ENCODE results near the gene H2BK1.

H2BK1 gene

GRCh38 chr7:151201751-151202150 lies 8.5 kb downstream of the H2BK1 start:
- no peaks in the 10 kb centered on the region for H3K9me2 ChIP-seq (replicated peaks; ENCODE audit: control insufficient read depth, low read length)
- no peak overlapping the region for H3K27ac ChIP-seq (ENCODE audit: low read depth, low read length)
- no peaks in the 10 kb centered on the region for H4K20me1 ChIP-seq (ENCODE audit: control insufficient read depth, insufficient read depth, low read depth, low read length)
- no peaks in the 10 kb centered on the region for H3K79me2 ChIP-seq (ENCODE audit: control insufficient read depth, low read length)
- H3K4me1 ChIP-seq (ENCODE audit: control insufficient read depth, low read length) = no peaks in the 10 kb centered on the region
- no peaks in the 10 kb centered on the region for H3K9me3 ChIP-seq (ENCODE audit: control insufficient read depth, insufficient read depth, low read length)
- no peak overlapping the region for H3K4me2 ChIP-seq (ENCODE audit: low read length)
- H3K27me3 ChIP-seq (ENCODE audit: control insufficient read depth, low read length) = peaks cover 25% of the 10 kb centered on the region
- H3K36me3 ChIP-seq (ENCODE audit: control insufficient read depth, low read length) = no peaks in the 10 kb centered on the region
- H3K4me3 ChIP-seq (ENCODE audit: low read length) = no peak overlapping the region
- TF ChIP-seq EZH2phosphoT487 (IDR thresholded peaks at IDR 0.05; ENCODE audit: borderline replicate concordance, low read length) = no peak
- TF ChIP-seq CTCF (IDR thresholded peaks at IDR 0.05; ENCODE audit: low read depth, low read length, poor library complexity, severe bottlenecking) = no peak
- H3F3A ChIP-seq (ENCODE audit: control insufficient read depth, insufficient read depth) = no peaks in the 10 kb centered on the region

- Histone ChIP-seq H3K79me2 (ENCODE audit: control insufficient read depth, low read length) (no peaks in the 10 kb centered on the region), H3K4me3 (ENCODE audit: low read length) (no peak overlapping the region), H3K36me3 (ENCODE audit: control insufficient read depth, low read length) (no peaks in the 10 kb centered on the region), H3K27me3 (ENCODE audit: control insufficient read depth, low read length) (peaks cover 29% of the 10 kb centered on the region), H3K9me3 (ENCODE audit: control insufficient read depth, insufficient read depth, low read length) (no peaks in the 10 kb centered on the region), H3K9me2 (replicated peaks; ENCODE audit: control insufficient read depth, low read length) (no peaks in the 10 kb centered on the region), H3K4me2 (ENCODE audit: low read length) (no peak overlapping the region), H3K4me1 (ENCODE audit: control insufficient read depth, low read length) (no peaks in the 10 kb centered on the region), H4K20me1 (ENCODE audit: control insufficient read depth, insufficient read depth, low read depth, low read length) (no peaks in the 10 kb centered on the region), H3F3A (ENCODE audit: control insufficient read depth, insufficient read depth) (no peaks in the 10 kb centered on the region), H3K27ac (ENCODE audit: low read depth, low read length) (no peak overlapping the region)
- no peak for TF ChIP-seq EZH2phosphoT487 (IDR thresholded peaks at IDR 0.05; ENCODE audit: borderline replicate concordance, low read length)
- TF ChIP-seq CTCF (IDR thresholded peaks at IDR 0.05; ENCODE audit: low read depth, low read length, poor library complexity, severe bottlenecking) = no peak
These were observed 8.9 kb downstream of the H2BK1 start for GRCh38 chr7:151201344-151201743.

GRCh38 chr7:151198945-151199848 lies 11.1 kb downstream of the H2BK1 start:
- H3K4me3 ChIP-seq (ENCODE audit: low read length) = no peak overlapping the region
- H3K4me2 ChIP-seq (ENCODE audit: low read length) = no peak overlapping the region
- H3K27me3 ChIP-seq (ENCODE audit: control insufficient read depth, low read length) = peaks cover 23% of the 10 kb centered on the region
- H3K79me2 ChIP-seq (ENCODE audit: control insufficient read depth, low read length) = no peaks in the 10 kb centered on the region
- no peaks in the 10 kb centered on the region for H4K20me1 ChIP-seq (ENCODE audit: control insufficient read depth, insufficient read depth, low read depth, low read length)
- H3K4me1 ChIP-seq (ENCODE audit: control insufficient read depth, low read length) = no peaks in the 10 kb centered on the region
- no peaks in the 10 kb centered on the region for H3K36me3 ChIP-seq (ENCODE audit: control insufficient read depth, low read length)
- H3K9me2 ChIP-seq (replicated peaks; ENCODE audit: control insufficient read depth, low read length) = no peaks in the 10 kb centered on the region
- no peaks in the 10 kb centered on the region for H3K9me3 ChIP-seq (ENCODE audit: control insufficient read depth, insufficient read depth, low read length)
- no peaks in the 10 kb centered on the region for H3F3A ChIP-seq (ENCODE audit: control insufficient read depth, insufficient read depth)
- no peak for TF ChIP-seq EZH2phosphoT487 (IDR thresholded peaks at IDR 0.05; ENCODE audit: borderline replicate concordance, low read length)
- H3K27ac ChIP-seq (ENCODE audit: low read depth, low read length) = no peak overlapping the region

GRCh38 chr7:151197932-151198331 lies 12.4 kb downstream of the H2BK1 start:
- no peak for TF ChIP-seq CTCF (IDR thresholded peaks at IDR 0.05; ENCODE audit: low read depth, low read length, poor library complexity, severe bottlenecking)
- no peak for TF ChIP-seq EZH2phosphoT487 (IDR thresholded peaks at IDR 0.05; ENCODE audit: borderline replicate concordance, low read length)
- H3K9me2 ChIP-seq (replicated peaks; ENCODE audit: control insufficient read depth, low read length) = no peaks in the 10 kb centered on the region
- H3K27ac ChIP-seq (ENCODE audit: low read depth, low read length) = no peak overlapping the region
- no peaks in the 10 kb centered on the region for H3K9me3 ChIP-seq (ENCODE audit: control insufficient read depth, insufficient read depth, low read length)
- no peaks in the 10 kb centered on the region for H4K20me1 ChIP-seq (ENCODE audit: control insufficient read depth, insufficient read depth, low read depth, low read length)
- H3K4me3 ChIP-seq (ENCODE audit: low read length) = no peak overlapping the region
- no peaks in the 10 kb centered on the region for H3K36me3 ChIP-seq (ENCODE audit: control insufficient read depth, low read length)
- H3K4me1 ChIP-seq (ENCODE audit: control insufficient read depth, low read length) = no peaks in the 10 kb centered on the region
- no peaks in the 10 kb centered on the region for H3K79me2 ChIP-seq (ENCODE audit: control insufficient read depth, low read length)
- peaks cover 17% of the 10 kb centered on the region for H3K27me3 ChIP-seq (ENCODE audit: control insufficient read depth, low read length)
- no peaks in the 10 kb centered on the region for H3F3A ChIP-seq (ENCODE audit: control insufficient read depth, insufficient read depth)
- H3K4me2 ChIP-seq (ENCODE audit: low read length) = no peak overlapping the region

Measured in DOHH2 (cell line).